Renal cortex interstitium (tissue), 11 donors: ENCODE data around the gene TCERG1L. TPM values are rescaled to one million over a fixed set of nuclear protein-coding genes. Genes with fewer than 3 reads are reported as not detected.
A peak's percentile ranks its signal among the peaks of the same experiment; 100 is the strongest.

Experiments
- DNase-seq, 11 donors: peaks; one replicate each; pipeline ENCODE4 v3.0.0-alpha.2; 2013; ENCODE audit warnings: low read depth in 9 of 11, low spot score in 4 of 11; ENCODE audit errors: extremely low read depth in 1 of 11
- polyA plus RNA-seq, 3 donors: library from polyadenylated mRNA; unstranded; fragments of 120-200 nt; gene quantifications; one replicate each; pipeline ENCODE4 v1.2.1, GENCODE V29; 2013; ENCODE audit not compliant: insufficient read length in 3 of 3

The TCERG1L gene
- polyA plus RNA-seq, 3 donors = 1.1 to 2.4 (median 1.3) TPM

DNA sequence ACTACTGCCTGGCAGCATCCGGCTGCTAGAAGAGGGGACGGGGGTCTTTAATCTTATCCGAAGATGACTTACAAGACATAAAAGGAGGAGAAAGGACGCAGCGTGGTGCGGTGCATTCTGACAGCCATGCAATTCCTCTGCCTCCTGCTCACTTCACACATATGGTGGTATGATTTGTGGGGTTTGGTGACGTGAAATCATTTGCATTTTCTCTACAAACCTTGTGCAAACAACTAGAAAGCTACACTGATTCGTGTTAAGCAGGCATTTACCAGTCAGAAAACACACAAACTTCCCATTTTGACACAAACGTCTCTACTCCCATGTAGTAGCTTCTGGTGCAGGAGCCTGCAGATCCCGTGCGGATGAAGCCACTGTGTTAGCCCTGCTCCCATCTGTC lies 6.8 kb upstream of the TCERG1L start:
- no peak for DNase-seq

DNA sequence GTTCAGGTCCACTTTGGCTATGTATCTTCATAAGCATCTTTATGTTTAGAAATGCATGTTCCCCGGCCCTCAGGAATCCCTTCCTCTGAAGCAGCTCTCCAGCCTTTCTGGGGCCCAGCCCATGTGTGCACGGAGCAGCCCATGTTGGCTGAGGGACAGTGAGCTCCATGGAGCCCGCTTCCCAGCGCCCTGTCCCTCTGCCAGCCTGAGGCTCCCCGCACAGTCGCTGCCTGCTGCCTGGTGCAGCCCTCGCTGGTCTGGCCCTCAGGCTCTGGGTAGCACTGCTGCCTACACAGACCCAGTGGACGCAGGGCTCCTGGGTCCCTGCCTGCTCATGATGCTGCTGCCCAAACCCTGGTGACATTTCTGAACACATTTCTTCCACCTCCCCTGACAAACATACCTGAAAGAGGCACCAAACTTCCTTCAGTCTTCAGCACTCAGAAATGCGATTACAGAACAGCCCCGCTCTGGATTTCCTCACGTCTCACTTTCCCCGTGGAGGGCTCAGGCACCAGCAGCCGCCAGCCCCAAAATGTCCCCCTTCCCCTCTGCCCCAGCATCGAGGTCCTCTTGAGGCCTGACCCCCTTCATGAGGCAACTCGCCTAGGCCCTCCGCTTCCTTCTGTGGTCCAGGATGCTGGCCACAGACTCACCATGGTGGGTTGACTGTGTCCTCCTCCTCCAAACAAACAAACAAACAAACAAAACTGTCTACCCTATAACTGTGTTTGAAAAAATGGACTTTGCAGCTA lies 5.0 kb upstream of the TCERG1L start:
- no peak for DNase-seq

DNA sequence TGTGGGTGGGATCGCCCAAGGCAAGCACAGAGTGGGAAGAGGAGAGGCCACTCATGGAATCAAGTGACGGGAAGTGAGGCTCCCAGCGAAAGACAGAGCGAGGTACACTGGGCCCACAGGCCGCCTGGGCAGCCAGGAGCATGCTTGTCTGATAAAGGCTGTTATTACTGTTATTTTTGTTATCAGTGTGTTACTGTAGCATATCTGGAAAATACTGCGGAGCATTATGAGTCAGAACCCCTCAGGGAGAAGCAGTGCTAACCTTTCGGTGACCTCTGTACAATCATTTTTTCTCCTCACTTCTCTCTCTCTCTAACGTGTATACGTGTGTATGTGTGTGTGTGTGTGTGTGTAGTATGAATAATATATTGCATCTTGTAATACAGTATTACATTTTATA lies 3.8 kb upstream of the TCERG1L start:
- DNase-seq = no peak

DNA sequence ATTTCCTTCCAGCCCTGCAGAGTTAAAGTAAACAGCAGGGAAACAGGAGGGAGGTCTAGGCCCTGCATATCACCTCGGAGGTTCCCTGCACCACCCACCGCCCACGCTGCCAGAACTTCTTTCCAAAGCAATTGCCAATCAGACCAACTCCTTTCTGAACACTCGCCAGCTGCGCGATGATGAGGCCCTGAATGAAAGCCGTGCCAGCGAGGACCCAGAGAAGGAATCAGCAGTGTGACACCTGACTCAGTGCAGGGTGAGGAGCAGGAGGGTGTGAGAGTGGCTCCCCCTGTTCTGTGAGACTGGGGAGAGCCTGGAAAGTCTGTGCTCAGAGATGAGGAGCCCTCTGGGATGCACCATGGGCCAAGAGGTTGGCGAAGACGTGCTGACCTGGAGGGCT lies 3.3 kb upstream of the TCERG1L start:
- no peak for DNase-seq

DNA sequence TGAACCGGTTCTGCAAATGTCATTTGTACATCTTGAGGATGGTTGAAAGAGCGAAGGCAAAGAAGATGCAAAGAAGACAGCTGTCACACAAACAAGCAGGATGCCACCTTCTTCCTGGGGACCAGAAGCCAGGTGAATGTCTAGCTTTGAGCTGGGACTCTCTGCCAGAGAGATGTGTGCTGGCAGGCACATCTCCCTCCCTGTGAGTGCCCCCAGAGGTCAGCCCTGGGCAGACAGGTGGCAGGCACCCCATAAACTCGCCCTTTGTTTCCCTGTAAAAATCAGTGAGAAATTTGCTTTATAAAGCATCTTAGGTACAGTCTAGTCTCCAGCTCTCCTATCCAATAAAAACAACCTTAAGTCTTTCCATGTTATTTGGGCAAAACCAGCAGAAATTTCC lies 2.6 kb upstream of the TCERG1L start:
- DNase-seq = no peak

DNA sequence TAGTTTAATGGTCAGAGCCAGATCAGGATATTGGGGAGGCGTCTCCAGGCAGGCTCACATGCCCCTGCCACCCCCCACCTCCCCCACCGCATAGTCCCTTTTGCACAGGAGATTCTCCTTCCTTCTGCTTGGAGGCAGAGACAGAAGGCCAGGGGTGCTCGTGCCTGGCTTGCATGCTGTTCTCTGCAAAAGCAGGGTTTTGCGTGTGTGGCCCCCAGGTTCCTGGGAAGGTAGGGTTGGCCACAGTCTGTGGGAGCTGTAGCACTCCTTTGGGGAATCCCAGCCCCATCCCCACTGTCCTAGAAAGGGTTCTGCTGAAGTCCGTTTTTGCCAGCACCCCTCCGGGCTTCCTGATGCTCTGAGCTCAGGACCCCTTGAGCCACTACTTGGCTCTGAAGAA lies 1.9 kb upstream of the TCERG1L start:
- no peak for DNase-seq

DNA sequence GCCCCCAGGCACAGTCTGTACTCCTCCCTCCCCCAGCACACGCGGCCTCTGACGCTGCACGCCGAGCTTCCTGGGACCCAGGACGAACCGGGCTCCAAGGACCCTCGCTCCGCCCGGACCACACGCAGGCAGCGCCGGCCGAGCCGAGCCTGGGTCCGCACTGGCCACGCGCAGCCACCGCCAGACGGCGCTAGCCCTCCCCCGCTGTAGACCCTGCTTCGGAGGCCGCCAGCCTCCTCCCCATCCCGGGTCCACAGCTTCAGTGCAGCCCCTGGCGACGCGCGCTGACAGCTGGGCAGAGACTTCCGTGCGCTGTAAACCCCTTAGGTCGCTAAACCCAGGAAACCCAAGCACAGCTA lies 936 bp upstream of the TCERG1L start:
- DNase-seq = peak in 10 of 11 donors; percentile 39 to 70 (median 63)

DNA sequence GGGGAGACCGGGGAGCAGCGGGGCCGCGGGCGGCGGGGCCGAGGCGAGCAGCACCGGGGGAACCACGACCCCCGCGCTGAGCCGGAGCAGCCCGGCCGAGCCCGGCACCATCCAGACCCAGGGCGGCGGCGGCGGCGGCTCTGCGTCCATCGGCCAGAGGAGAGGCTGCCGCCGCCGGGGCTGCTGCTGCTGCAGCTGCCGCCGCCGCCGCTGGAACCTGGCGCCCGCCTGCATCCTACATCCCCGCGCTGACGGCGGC lies 190 bp downstream of the TCERG1L start:
- no peak for DNase-seq

DNA sequence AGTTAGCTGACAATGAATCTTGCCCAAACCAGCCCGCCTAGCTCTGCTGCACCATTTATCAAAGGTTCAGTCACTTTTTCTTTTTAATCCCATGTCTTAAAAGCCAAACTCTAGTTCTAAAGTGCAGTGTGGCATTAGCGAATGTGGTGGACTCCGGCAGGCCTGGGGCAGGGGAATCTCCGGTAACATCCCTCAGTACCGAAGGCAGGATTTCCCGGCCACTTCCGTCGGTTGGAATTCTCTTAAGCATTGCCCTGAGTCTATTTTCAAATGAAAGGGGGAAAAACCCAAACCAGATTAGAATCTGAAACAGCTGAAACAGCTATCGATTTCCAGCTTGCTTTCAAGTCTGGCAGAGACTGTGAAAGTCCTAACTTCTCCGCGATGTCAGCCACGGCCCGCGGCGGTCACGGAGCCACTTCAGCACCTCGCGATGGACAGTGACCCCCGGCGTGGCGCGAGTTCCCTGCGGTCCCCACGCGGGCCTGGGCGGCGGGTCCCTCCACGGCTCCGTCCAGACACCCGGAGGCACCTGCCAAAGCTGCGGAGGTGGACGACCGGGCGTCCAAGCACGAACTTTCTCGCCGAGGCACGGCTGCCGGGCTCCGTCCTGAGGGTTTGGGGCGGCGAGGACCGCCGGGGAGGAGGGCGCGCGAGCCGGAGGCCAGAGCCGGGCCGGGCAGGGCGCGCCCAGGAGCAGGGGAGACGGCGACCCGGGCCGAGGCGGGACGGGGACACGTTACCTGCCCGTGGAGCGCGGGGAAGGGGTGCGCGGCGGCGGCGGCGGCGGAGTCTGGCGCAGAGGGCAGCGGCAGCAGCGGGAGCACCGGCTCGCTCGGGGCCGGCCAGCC lies 745 bp downstream of the TCERG1L start:
- peak in 3 of 11 donors; percentile 2 to 10 (median 4) for DNase-seq

DNA sequence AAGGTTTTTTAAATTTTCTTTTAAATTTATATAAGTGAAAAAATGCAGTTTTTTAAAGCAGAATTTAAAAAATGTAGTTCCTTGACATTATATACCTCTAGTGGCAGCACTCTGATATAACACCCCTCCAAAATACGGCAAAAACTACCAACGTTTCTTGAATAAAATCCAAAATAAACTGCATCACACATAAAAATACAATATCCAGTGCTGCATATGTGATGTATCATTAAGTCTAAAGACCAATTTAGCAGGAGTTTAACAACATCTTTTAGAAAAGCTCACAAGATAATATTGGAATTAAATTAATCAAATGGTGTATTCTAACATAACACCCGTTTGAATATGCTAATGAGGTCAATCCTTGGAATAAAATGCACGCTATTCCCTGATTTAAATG lies 1.4 kb downstream of the TCERG1L start:
- peak in 1 of 11 donors; percentile 5 for DNase-seq

DNA sequence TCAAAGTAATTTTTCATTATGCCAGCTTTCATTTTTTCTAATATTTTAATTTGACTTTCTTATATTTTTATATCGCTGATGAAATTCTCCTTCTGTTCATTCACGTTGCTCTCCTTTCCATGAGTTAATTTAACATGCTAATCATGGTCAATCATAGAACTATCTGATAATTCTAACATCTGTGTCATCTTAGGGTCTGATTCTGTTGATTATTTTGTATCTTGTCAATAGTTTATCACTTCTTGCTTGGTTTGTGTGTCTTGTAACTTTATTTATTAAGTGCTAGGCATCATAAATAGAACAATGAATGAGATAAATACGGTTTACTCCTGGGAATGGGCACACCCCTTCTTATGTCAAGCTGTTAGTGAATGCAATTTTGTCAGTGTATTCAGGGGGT lies 11.0 kb downstream of the TCERG1L start:
- no peak for DNase-seq

DNA sequence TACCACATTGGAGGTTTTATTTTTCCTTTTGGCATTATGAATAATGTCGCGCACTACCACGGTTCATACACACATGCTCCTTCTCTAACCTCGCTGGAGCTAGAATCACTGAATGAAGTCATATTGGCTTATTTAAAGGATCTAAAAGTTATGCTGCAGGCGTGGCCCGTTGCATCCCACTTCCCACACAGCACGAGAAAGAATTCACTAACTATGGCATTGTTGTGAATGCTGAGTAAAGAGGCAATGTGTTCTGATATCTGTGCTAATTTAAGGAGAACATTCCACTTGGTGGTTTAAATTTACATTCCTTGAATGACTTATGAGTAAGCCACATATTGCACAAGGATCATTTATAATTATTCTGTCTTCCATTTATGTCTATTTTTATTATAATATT lies 20.7 kb downstream of the TCERG1L start:
- no peak for DNase-seq

DNA sequence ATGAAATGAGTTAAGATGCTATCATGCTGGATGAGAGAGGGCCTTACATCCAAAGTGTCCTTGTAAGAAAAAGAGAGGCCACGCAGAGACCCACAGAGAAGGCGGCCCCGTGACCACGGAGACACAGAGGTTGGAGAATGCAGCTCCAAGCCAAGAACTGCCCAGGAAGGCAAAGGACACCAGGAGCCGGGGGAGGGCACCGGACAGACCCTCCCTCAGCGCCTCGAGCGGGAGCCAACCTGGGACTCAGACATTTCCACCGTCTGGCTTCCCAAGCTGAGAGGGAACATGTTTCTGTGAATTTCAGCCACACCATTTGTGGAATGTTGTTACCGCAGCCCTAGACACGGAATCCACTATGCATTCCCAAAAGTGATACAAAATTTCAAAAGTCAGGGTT lies 22.9 kb downstream of the TCERG1L start:
- DNase-seq = no peak

DNA sequence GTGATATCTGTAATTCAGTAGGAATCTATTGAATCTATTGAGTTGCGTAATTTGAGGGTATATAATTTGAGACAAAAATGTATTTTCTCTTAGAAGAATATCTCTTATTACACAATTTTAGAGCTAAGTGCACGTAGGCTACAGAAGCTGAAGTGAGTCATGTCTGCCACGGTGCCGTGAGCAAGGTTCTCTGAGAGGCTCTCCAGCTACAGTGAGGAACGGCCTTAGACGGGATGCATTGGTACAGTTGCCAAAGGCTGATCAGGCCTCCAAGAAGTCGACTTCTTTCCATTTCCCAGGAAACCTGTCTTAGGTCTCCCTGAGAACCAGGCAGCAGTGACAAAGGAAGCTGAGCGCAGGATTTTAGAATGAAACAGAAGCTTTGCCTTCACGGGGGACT lies 28.6 kb downstream of the TCERG1L start:
- no peak for DNase-seq

DNA sequence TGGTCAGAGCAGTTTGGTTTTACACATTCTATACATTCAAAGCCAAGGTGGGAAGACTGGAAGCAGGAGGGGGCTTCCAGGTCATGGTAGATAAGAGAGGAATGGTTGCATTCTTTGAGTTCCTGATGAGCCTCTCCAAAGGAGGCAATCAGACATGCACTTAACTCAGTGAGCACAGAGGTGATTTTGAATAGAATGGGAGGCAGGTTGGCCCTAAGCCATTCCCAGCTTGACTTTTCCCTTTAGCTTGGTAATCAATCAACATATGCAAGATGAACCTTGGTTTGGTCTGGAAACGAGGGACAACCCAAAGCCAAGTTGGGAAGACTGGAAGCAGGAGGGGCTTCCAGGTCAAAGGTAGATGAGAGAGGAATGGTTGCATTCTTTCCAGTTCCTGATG lies 31.4 kb downstream of the TCERG1L start:
- no peak for DNase-seq

DNA sequence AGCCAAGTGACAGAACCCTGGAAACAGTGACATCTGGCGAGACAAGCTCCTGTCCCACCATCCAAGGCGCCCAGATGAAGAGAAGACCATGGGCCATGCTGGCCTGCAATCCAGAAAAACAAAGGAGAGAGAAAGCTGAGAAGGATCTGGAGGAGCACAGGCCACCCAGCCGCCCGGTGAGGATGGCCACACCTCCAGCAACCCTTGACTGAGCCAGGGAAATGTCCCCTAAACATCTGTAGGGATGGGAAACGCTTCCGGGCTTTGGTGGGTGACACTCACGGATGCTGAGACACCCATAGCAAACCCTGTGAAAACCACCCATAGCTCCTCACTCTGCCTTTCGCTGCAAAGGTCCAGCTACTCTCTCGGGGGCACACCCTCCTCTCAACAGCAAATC lies 32.0 kb downstream of the TCERG1L start:
- DNase-seq = no peak

DNA sequence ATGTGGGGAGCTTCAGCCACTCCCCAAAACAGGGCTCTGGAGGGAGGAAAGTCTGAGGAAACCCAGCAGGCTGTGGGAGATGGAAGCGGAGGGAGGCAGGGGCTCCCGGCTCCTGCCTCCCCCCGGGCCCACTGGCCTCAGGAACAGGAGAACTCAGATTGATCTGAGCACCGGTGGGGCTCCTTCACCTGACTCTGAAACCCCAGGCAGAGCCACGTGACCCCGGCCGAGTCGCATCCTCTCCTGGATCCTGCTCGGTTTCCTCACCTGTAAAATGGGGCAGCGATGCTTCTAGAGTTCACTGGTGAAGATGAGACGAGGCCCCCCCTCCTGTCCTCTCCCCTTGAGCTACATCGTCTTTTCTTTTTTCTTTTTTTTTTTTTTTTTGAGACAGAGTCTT lies 33.6 kb downstream of the TCERG1L start:
- DNase-seq = no peak

DNA sequence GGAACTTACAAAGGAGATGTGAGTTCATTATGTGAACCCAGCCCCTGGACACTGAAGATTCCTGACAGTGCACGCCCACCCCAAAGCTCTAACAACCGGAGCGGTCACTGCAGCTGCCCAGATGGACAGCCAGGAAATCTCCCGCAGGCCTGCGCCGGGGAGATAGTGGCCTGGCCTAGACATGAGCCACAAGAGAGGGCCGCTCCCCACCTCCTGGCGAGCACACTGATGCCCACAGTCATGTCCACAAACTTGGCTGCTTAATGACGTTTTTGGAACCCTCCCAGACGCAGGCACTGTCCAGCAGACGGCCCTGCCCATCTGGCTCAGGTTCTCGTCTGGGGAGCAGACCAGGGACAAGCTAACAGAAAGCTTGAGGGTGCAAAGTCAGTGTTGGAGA lies 34.2 kb downstream of the TCERG1L start:
- no peak for DNase-seq

DNA sequence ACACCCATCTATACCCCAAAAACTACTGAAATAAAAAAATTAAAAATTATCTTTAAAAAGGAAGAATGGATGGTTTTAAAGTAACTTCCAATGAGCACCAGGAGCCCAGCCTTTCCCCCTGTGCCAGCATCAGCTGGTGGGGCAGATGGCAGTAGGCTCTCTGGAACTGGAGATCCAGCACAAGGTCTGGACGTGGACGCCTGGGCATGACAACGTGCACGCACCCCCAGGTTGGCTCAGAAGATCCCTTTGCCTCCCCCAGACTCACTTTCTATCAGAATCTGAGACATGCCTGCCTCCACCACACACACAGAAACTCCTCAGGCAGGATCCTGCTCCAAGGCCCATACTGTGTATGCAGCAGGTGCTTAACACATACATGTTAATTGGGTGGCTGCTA lies 35.8 kb downstream of the TCERG1L start:
- DNase-seq = no peak

DNA sequence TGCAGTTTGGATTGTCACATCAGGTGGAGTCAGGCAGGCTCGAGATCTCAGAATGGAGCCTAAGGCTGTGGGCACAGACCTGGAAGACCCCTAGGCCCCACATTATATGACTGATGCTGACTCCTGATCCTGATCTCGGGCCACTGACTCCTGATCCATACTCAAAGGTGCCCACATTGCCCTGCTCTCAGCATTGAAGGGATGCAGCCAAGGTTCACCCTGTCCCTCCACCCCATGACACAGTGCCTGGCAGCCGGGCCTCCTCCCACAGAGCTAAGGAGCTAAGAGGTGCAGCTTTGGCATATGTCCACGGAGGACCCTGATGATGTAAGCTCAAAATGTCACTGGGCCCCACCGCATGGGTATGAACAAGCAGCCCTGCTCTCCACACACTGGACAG lies 36.6 kb downstream of the TCERG1L start:
- DNase-seq = no peak
